Testis (tissue), 3 donors: ENCODE data around the gene RNGTT. TPM values are rescaled to one million over a fixed set of nuclear protein-coding genes. Genes with fewer than 3 reads are reported as not detected.

ENCODE experiments used
- DNase-seq: peaks from one replicate; pipeline ENCODE4 v3.0.0-alpha.2; 2019
- H3K27ac ChIP-seq, 2 donors: fragments of 200-600 bp; sonication (generic); one replicate each; pipeline ENCODE4 v1.5.1; 2019
- H3K27me3 ChIP-seq: fragments of 200-600 bp; sonication (generic); one replicate; pipeline ENCODE4 v1.5.1; 2019
- H3K36me3 ChIP-seq: fragments of 200-600 bp; sonication (generic); one replicate; pipeline ENCODE4 v1.5.1; 2017; ENCODE audit warnings: low read depth; ENCODE audit errors: missing control alignments
- H3K4me1 ChIP-seq: fragments of 200-600 bp; sonication (generic); one replicate; pipeline ENCODE4 v1.5.1; 2019
- H3K4me3 ChIP-seq, 2 donors: fragments of 200-600 bp; sonication (generic); one replicate each; pipeline ENCODE4 v1.5.1; 2017 to 2019
- H3K9me3 ChIP-seq: fragments of 200-600 bp; sonication (generic); one replicate; pipeline ENCODE4 v1.5.1; 2017
- CTCF ChIP-seq, 3 experiments: fragments of 450-650 bp in 2 of 3; fragments of 200-600 bp in 1 of 3; sonication (generic) in 1 of 3; IDR thresholded peaks; one replicate each; pipeline ENCODE4 v1.5.1; 2016 to 2019; ENCODE audit warnings: antibody characterized with exemption in 3 of 3, mild to moderate bottlenecking in 2 of 3, moderate library complexity in 1 of 3
- POLR2A ChIP-seq: fragments of 450-650 bp; IDR thresholded peaks from one replicate; pipeline ENCODE4 v1.6.1; 2017; ENCODE audit warnings: antibody characterized with exemption, mild to moderate bottlenecking, moderate library complexity
- WGBS, 2 donors: methylation state at CpG; one replicate each; pipeline ENCODE4 v1.1.5; 2018; 5-methylcytosine and 5-hydroxymethylcytosine counted together
- intact Hi-C: fragments of 100-400 bp; cut with DNase I; formaldehyde crosslinking; loops from one replicate; pipeline ENCODE4 v1.15.1; 2023; ENCODE audit warnings: low total_unique reads
- polyA plus RNA-seq: library from polyadenylated mRNA; stranded (reverse); fragments of 350-450 nt; fragmentation: Illumina TruSeq; extraction: RNeasy Lipid Tissue Mini Kit (QIAGEN cat#74804); gene quantifications from one replicate; pipeline ENCODE4 v1.2.3, GENCODE V29; 2014; ENCODE audit warnings: low read depth, low replicate concordance; ENCODE audit not compliant: insufficient read depth
- total RNA-seq, 2 donors: library from RNA; depleted of rRNA; stranded (reverse); fragments of >200 nt; gene quantifications; one replicate each; pipeline ENCODE4 v1.2.3, GENCODE V29; 2016

Gene RNGTT
- total and polyA plus RNA-seq, 3 donors from 2014 or later: 19.4 to 27.0 (median 22.1) TPM

DNA sequence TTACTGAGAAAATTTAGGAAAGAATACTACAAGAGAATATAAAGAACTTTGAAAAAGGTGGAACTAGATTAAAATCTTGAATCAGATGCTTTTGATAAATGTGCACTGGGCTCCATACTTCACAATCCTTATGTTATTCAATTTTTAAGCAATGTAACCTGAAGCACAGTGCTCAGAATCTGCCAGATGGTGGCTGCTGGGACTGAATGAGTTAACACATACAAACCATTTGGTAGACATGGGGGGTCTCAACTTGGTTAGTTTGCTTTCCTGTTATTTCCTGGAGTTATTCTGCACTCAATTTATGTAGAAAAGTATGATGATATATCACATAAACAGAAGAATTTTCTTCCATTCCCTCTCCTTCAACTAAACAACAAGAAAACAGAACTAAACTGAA, 326.5 kb downstream of the RNGTT start:
- H3K9me3 ChIP-seq: no peaks in the 10 kb centered on the region
- no peak for DNase-seq
- H3K4me1 ChIP-seq: no peaks in the 10 kb centered on the region
- no peaks in the 10 kb centered on the region for H3K36me3 ChIP-seq
- no peaks in the 10 kb centered on the region for H3K27me3 ChIP-seq
- no peak overlapping the region for H3K4me3 ChIP-seq
- TF ChIP-seq POLR2A: no peak
- no peak for TF ChIP-seq CTCF (IDR thresholded peaks at IDR 0.05)
- no peak overlapping the region for H3K27ac ChIP-seq
- intact Hi-C loops: no loop called here

DNA sequence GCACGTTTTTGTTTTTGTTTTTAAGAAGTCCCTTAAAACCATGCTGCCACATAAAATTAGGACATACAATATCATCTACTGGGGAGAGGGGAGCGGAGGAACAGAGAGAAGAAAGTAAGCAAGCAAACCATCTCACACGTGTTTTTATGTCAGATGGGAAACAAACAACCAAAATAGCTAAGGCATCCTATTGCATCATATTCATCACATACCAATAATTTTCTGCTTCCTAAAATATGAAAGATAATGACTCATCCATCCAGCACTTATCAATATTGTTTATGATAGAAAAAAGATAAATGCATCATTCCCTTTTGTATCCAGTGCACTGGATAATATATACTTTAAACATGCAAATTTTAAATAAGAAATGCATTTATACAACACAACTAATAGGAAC, 329.6 kb downstream of the RNGTT start:
- no peak for DNase-seq
- Histone ChIP-seq H3K4me3 (no peak overlapping the region), H3K4me1 (no peaks in the 10 kb centered on the region), H3K27ac (no peak overlapping the region), H3K27me3 (no peaks in the 10 kb centered on the region), H3K9me3 (no peaks in the 10 kb centered on the region), H3K36me3 (no peaks in the 10 kb centered on the region)
- intact Hi-C loops: no loop called here
- no peak for TF ChIP-seq POLR2A
- no peak for TF ChIP-seq CTCF (IDR thresholded peaks at IDR 0.05)
- 92 to 95% methylated on average over 3 of the region's 3 CpGs for WGBS, 2 donors

- Histone ChIP-seq H3K9me3 (no peaks in the 10 kb centered on the region), H3K27ac (no peak overlapping the region), H3K4me1 (no peaks in the 10 kb centered on the region), H3K36me3 (no peaks in the 10 kb centered on the region), H3K27me3 (no peaks in the 10 kb centered on the region), H3K4me3 (no peak overlapping the region)
- intact Hi-C loops: no loop called here
- no peak for DNase-seq
- no peak for TF ChIP-seq CTCF (IDR thresholded peaks at IDR 0.05)
- TF ChIP-seq POLR2A: no peak
- WGBS, 2 donors: 90 to 91% methylated on average over 4 of the region's 4 CpGs
Observed at GRCh38 chr6:88631830-88632229, 331.6 kb downstream of the RNGTT start.

GRCh38 chr6:88629838-88630494, 333.5 kb downstream of the RNGTT start:
- Histone ChIP-seq H3K27me3 (no peaks in the 10 kb centered on the region), H3K4me3 (no peak overlapping the region), H3K27ac (no peak overlapping the region), H3K9me3 (no peaks in the 10 kb centered on the region), H3K4me1 (no peaks in the 10 kb centered on the region), H3K36me3 (no peaks in the 10 kb centered on the region)
- TF ChIP-seq CTCF (IDR thresholded peaks at IDR 0.05) (no peak), POLR2A (no peak)
- intact Hi-C loops: no loop called here
- WGBS, 2 donors: 84 to 97% methylated on average over 5 of the region's 5 CpGs
- DNase-seq: no peak

GRCh38 chr6:88626460-88626859, 337.0 kb downstream of the RNGTT start:
- Histone ChIP-seq H3K4me3 (no peak overlapping the region), H3K27me3 (no peaks in the 10 kb centered on the region), H3K4me1 (no peaks in the 10 kb centered on the region), H3K9me3 (no peaks in the 10 kb centered on the region), H3K36me3 (no peaks in the 10 kb centered on the region), H3K27ac (no peak overlapping the region)
- no peak for DNase-seq
- intact Hi-C loops: no loop called here
- 53 to 92% methylated on average over 1 of the region's 1 CpG for WGBS, 2 donors
- TF ChIP-seq CTCF (IDR thresholded peaks at IDR 0.05) (no peak), POLR2A (no peak)
